HG02588 (cell line): ENCODE data around the gene GPI.
A peak's percentile ranks its signal among the peaks of the same experiment; 100 is the strongest.
"Not testable (repeated sequence)": the region's sequence is repeated elsewhere in the genome, so short reads cannot be mapped to it uniquely, and the experiment has no call there.

ENCODE experiments used
- ATAC-seq: cut with Tn5 transposase; IDR thresholded peaks from one replicate; pipeline ENCODE4 v1.9.1; 2021; ENCODE audit warnings: mild to moderate bottlenecking, moderate library complexity; ENCODE audit not compliant: unreplicated experiment

Gene GPI

DNA sequence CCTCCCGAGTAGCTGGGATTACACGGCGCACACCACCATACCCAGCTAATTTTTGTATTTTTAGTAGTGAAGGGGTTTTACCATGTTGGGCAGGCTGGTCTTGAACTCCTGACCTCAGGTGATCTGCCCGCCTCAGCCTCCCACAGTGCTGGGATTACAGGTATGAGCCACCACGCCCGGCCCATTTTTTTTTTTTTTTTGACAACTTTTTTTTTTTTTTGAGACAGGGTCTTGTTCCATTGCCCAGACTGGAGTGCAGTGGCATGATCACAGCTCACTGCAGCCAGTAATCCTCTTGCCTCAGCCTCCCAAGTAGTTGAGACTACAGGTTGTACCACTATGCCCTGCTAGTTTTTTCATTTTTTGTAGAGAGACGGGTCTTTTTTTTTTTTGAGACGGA, 35.8 kb downstream of the GPI start:
- not testable (repeated sequence) for ATAC-seq

DNA sequence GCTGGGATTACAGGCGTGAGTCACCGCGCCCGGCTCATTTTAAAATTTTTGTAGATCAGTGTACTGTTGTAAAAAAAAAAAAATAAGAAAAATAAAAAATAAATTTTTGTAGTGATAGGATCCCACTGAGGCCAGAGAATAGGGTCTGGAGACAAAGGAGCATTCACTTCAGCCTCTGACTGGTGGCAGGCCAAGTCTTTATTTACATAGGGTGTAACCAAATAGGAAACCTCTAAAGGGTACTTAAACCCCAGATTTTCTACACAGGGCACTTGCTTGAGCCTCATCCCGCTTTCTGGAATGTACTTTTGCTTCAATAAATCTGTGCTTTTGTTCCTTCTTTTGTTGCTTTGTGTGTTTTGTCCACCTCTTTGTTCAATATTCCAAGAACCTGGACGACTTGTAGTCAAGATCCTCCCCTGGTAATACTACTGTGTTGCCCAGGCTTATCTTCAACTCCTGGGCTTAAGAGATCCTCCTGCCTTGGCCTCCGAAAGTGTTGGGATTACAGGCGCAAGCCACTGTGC, 37.1 kb downstream of the GPI start:
- no peak for ATAC-seq

DNA sequence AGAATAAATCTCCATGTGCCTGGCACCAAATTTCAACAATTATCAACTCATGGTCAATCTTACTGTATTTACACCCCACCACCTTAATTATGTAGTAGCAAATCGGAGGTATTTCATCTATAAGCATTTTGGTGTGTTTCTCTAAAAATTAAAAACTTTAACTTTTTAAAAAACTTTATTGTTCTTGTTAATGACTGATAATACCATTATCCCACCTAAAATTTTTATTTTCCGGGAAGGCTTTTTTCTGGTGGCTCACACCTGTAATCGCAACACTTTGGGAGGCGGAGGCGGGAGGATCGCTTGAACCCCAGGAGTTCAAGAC, 38.8 kb downstream of the GPI start:
- no peak for ATAC-seq

DNA sequence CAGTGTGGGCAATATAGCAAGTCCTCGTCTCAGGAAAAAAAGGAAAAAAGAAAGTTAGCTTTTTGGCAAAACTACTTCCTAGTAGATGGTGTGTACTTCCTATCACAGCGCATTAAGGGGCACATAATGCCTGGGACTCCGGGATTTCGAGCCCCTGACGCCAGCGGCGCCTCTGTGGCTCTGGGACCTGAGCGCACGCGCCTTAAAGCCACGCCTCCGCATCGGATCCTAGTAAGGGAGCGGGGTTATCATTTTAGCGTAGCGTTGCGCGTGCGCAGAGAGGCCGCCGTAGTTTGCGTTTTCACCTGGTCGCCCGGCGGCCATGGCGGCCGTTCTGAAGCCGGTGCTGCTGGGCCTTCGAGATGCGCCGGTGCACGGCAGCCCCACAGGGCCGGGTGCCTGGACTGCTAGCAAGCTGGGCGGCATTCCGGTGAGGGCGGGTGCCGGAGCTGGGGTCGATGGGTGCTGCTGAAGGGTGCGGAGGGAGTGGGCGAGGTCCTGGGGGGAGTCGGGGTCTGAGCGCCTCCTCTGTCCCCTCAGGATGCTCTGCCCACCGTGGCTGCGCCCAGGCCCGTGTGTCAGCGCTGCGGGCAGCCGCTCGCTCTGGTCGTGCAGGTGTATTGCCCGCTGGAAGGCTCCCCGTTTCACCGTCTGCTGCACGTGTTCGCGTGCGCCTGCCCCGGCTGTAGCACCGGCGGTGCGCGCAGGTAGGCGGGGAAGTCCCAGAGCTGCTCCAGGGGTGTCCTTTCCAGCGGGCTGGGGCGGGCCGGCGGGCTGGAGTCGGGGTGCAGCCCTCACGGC, 39.3 kb downstream of the GPI start, which contains the start of gene PDCD2L:
TSS of gene PDCD2L (plus strand) at position 291 of the 801 bp plus-strand sequence. CDS start at position 323, 32 bp downstream.
- ATAC-seq = peak; percentile 77

DNA sequence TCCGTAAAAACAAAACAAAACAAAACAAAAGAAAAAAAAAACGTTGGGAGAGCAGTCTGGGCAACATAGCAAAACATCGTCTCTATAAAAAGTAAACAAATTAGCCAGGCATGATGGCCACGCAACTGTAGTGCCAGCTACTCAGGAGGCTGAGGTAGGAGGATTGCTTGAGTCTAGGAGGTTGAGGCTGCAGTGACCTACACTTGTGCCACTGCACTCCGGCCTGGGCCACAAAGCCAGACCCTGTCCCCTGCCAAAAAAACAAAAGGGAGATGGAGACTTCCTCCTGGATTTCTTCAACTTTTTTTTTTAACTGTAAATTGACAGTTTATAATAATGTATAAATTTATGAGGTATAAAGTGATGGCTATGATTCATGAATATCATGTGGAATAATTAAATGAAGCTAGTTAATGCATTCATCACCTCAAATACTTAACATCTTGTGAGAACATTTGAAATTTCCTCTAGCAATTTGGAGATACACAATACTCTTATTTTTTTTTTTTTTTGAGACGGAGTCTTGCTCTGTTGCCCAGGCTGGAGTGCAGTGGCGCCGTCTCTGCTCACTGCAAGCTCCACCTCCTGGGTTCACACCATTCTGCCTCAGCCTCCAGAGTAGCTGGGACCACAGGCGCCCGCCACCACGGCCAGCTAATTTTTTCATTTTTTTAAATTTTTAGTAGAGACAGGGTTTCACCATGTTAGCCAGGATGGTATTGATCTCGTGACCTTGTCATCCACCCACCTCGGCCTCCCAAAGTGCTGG, 41.1 kb downstream of the GPI start:
- ATAC-seq = no peak

DNA sequence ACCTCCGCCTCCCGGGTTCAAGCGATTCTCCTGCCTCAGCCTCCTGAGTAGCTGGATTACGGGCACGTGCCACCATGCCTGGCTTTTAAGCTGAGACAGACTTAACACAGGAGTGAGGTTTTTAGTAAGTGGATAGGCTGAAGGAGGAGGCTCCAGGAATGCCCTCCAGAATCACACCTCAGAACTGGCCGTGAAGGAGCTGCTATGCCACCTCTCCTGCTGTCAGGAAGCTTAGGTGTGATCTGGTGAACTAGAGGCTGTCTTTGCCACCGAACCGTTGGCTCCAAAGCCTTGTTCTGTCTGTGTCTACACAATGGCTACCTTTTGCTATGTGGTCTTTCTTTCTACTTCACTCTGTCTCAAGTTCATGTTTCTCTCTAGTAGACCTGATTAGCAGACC, 43.4 kb downstream of the GPI start:
- ATAC-seq = no peak

DNA sequence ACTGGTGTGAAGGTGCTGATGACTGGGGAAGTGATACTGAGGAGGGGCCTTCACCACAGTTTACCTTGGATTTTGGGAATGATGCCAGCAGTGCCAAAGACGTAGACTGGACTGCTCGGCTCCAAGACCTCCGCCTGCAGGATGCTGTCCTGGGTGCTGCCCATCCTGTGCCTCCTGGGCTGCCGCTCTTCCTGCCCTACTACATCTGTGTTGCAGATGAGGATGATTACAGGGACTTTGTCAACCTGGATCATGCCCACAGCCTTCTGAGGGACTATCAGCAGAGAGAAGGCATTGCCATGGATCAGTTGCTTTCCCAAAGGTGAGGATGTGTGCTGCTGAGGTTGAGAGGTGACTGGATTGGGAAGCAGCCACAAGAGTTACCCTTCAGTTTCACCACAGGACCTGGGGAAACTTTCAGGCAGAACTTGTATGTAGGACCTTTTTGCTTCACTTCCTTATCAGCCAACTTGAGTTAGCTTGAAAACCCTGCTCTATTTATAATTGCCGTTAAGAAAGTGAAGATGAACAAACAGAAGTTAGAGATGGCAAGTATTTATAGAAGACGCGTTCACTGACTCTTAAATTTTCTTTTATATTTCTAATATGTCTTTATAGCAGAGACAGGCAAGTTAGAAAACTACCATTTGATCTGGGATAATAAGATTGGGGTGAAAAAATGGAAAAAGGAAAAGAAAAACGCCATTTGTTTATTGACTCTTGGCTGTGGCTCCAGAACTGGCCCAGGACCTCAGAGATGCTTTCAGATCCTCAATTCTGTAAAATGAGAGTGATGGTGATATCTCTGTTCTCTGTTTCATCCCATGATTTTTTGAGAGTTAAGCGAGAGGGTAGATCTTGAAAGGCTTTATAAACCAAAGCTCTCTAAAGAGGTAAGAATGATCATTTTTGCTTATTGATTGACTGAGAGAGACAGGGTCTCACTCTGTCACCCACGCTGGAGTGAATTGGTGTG, 44.5 kb downstream of the GPI start:
- no peak for ATAC-seq

DNA sequence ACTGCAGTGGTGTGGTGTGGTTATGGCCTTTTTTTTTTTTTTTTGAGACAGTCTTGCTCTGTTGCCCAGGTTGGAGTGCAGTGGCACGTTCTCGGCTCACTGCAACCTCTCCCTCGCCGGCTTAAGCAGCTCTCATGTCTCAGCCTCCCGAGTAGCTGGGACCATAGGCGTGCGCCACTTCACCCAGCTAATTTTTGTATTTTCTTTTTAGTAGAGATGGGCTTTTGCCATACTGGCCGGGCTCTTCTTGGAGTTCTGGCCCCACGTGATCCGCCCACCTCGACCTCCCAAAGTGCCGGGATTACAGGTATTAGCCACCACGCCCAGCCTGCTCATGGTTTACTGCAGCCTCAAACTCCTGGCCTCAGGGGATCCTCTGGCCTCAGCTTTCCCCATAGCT, 46.2 kb downstream of the GPI start:
- ATAC-seq = no peak

DNA sequence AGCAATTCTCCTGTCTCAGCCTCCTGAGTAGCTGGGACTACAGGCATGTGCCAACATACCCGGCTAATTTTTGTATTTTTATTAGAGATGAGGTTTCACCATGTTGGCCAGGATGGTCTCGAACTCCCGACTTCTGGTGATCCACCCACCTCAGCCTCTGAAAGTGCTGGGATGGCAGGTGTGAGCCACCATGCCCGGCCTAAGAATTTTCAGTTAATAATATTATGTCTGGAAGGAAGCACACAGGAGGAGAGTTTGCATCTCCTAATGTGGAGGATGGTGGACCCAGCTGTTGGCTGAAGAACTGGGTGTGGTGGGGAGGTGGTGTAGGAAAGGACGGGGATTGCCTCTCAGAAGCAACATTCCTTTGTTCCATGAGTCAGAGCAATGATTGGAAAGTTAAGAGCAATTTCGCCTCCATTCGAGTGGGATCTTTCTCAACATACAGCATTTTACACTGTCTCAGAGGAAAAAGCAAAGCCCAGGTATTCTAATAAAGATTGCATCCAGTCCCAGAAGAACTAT, 51.1 kb downstream of the GPI start:
- ATAC-seq = no peak

DNA sequence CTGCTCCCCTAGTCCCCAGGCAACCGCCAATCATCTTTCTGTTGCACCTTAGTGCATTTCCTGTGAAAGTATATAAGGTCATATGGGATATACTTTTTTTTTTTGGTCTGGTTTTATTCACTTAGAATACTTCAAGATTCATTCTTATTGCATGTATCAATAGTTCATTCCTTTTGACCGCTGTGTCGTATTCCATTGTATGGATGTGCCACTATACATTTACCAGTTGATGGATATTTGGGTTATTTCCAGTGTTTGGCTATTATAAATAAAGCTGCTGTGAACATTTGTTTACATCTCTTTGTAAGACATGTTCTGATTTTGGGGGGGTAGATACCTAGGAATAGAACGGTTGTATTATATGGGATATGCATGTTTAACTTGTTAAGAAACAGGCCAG, 53.3 kb downstream of the GPI start:
- ATAC-seq = no peak

DNA sequence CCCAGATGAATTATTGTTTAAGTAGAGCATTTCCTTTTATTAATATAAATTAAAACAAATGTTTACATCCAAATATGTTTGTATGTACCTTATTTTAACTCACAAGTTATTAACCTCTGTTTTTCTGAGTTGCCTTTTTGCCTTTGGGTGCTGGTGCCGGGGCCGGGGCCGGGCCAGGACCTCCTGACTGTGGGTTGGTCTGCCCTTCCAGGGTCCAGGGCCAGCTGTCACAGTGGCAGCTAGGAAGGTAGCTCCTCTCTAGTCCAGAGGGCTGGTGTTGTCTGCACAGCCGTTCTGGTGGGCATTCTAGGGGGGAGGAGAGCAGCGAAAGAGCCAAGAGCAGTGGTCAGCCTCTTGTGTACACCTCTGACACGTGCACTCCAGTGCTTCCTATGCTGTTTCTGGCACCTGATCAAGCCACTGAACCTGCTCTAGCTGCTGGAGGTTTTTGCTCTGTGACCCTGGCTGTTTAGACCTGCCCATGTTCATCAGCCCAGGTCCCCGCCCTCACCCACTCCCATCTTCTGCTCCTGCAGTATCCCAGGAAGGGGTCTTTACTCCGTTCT, 61.2 kb downstream of the GPI start:
- ATAC-seq = no peak

DNA sequence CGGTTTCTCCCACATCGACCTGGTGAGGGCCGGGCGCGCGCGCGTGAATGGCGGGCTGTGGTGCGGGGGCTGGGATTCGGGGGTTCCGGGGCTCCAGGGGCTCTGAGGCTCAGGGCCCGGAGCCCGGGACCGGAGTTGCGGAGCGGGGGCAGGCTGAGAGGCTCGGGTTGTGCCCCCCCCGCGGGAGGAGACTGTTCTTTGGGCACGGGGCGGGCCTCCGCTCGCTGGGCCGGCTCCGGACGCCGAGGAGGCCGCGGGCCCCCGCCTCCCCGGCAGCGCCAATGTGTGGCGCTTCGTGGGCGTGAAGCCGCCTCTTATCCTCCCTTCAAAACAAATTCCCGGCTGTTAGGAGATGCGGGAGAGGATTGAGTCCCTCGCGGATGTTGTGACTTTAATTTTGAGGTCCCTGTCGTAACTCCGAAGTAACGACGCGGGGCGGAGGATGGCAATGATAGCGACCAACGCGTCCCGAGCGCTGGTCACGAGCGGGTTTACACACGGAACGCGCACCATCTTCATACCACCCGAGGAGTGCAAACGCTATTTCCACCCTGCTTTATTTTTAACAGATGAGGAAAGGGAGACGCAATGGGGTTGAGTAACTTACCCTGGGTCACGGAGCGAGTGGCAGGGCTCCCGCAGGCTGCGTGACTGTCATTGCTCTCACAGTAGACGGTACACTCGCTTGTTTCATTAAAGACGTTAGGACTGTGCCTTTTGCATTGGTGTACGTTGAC, 63.7 kb downstream of the GPI start:
- peak; percentile 43 for ATAC-seq

DNA sequence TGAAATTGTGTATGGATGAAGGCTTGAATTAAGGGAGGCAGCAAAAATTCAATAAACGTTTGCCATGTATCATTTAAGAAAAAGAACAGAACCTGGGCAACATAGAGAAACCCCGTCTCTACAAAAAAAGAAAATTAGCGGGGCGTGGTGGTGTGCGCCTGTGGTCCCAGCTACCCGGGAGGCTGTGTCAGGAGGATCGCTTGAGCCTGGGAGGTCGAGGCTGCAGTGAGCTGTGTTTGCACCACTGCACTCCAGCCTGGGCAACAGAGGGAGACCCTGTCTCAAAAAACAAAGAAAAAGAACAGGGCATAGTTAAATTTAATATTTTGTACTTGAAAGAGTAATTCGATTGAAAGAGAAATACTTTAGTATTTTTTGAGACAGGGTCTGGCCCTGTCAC, 64.6 kb downstream of the GPI start:
- ATAC-seq = no peak

DNA sequence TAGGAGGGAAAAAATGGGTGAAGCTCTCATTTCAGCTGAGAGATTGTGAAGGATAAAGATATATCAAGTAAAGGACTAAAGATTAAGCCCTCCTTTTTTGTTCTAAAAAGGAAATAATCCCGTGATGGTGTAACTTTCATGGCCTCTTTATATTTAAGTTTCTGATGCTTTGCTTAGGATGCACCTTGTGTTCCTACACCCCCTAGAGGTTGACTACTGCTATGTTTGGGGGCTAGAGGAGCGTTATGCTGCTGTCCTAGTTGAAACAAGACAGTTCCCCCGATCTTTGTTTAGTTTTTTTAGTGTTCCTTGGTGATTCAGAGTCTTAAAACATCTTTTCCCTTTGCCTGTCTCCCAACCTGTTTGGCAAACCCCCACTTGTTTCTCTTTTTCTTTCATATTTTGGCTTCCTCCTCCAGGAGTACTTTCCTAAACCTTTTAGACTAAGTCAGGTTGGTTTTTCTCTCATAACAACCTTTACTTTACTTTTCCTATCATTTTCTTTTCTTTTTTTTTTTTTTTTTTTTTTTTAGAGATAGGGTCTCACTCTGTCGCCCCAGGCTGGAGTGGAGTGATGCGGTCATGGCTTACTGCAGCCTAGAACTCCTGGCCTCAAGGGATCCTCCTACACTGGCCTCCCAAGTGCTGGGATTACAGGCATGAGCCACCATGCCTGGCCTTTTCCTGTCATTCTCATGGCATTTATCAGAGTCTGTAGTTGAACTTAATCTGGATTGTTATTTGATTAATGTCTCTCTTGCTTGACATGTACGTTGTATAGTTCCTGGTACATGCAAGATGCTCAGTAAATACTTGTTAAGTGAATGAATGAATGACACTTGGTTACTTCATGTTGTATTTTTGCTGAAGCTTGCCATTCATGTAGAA, 66.0 kb downstream of the GPI start:
- no peak for ATAC-seq

DNA sequence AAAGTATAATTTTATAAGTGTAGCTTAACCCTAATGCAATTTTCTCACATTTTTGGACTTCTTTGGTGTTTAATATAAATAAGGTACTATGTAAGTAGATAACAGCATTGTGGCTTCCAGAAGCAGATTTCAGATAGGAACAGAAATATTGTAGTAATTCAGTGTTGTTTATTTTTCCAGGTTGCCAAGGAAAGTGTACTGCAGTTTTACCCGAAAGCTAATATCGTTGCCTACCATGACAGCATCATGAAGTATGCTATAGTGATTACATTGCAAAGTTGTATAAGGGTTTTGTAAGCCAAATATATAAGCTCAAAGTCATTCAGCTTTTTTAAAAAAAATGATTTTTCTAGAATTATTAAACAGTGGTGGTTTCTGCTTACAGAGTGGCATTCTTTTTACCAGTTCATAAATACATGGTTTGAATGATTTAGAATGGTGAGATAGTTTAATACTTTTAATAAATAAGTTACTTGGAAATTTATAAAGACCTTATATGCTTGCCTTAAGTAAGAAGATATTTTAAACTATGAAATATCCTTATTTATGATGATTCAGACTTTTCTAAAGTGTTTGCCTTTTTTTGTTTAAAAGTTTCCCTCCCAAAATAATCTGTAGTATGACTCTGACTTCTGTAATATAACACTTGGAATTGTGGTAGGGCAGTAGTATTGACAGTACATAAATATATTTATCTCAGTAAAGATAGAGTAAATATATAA, 66.8 kb downstream of the GPI start:
- no peak for ATAC-seq

DNA sequence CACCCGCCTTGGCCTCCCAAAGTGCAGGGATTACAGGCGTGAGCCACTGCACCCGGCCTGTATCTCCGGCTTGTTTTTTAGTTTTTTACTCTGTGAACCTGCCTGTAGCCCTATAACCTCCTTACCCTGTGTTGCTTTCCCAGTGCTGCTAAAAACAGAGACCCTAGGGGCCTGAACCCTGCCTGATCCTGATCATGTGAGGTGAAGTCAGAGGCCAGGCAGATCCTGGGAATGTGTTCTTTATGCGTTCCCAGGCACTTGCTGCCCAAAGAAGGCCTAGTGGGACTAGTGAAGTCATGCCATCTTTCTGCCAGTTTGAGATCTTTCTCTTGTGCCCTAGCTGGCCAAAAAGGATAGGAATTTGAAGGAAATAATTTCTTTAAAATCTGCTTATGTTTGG, 67.8 kb downstream of the GPI start:
- ATAC-seq = no peak

DNA sequence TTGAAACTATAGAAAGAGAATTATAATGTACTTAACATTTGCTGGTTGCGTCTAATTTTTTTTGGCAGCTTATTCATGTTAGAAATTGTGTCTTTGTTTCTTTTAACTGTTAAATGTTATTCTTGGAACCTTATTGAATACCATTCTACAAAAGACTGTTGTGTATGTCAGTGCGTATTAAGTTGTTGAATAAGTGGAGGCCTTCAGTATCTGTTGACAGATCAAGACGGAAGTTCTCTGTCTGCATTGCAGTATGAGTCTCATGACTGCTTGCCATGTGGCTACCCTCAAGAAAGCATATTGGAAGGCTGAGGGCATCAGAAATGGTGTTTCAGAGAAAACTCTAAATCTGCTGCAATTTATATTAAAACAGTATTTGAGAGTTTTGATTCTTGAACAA, 71.7 kb downstream of the GPI start:
- ATAC-seq = no peak

DNA sequence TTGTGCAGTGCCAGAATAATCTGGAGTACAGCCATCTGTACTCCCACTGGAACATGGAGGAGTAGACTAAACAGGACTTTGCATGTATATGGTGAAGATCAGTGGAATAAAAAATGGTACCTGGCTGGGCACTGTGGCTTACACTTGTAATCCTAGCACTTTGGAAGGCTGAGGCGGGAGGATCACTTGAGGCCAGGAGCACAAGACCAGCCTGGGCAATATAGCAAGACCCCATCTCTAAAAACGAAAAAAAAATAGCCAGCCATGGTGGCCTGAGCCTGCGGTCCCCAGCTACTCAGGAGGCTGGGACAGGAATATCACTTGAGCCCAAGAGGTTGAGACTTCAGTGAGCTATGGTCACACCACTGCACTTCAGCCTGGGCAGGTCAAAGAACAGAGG, 83.2 kb downstream of the GPI start:
- ATAC-seq = no peak
